Measurements from ENCODE around the gene LMF2.

The LMF2 gene

GRCh38 chr22:50467341-50467740, 40.2 kb downstream of the LMF2 start:
- no peak overlapping the region for H3K27ac ChIP-seq (ENCODE audit: extremely low read depth, low read depth, low read length)
- ChIA-PET CTCF (interaction anchor here (1.2 to 1.4 kb wide), 2 partner anchors 31 to 96 kb away, joined by 3 read pairs; no protein-coding TSS in a partner anchor), POLR2A (interaction anchor here (0.8 to 1.9 kb wide), 2 partner anchors 15 to 58 kb away, joined by 3 to 4 read pairs; partner anchors contain the start of gene SCO2)
- TF ChIP-seq INSM2 (tag by site-specific recombination; IDR thresholded peaks at IDR 0.05), result no peak
- TF ChIP-seq ZBTB26 (tag by site-specific recombination; optimal IDR thresholded peaks at IDR 0.05), result no peak
- no peak for TF ChIP-seq ZBTB17 (tag by site-specific recombination; IDR thresholded peaks at IDR 0.05)
- no peak for TF ChIP-seq ZNF549 (tag by site-specific recombination; IDR thresholded peaks at IDR 0.05)
- TF ChIP-seq PRDM4 (tag by site-specific recombination; IDR thresholded peaks at IDR 0.05), result no peak
- TF ChIP-seq ZNF266 (tag by site-specific recombination; IDR thresholded peaks at IDR 0.05; ENCODE audit: low read depth), result no peak
- no peak for TF ChIP-seq PRDM6 (tag by site-specific recombination; IDR thresholded peaks at IDR 0.05)
- no peak for TF ChIP-seq CTCF (tag by site-specific recombination; IDR thresholded peaks at IDR 0.05)
- no peak for TF ChIP-seq ZNF391 (tag by site-specific recombination; IDR thresholded peaks at IDR 0.05; ENCODE audit: borderline replicate concordance, low read depth)
- TF ChIP-seq ZNF704 (tag by site-specific recombination; IDR thresholded peaks at IDR 0.05), result no peak
- no peak for TF ChIP-seq GLI2 (tag by site-specific recombination; IDR thresholded peaks at IDR 0.05; ENCODE audit: borderline replicate concordance, low read depth)
- TF ChIP-seq BCL11A (tag by site-specific recombination; IDR thresholded peaks at IDR 0.05; ENCODE audit: low read depth), result no peak
- no peak for TF ChIP-seq SETDB1 (IDR thresholded peaks at IDR 0.05; ENCODE audit: insufficient read length, low read length)
- peaks cover 16% of the 10 kb centered on the region for H3K4me1 ChIP-seq (ENCODE audit: control insufficient read depth, insufficient read depth, low read length)
- H3K36me3 ChIP-seq (ENCODE audit: control insufficient read depth in 2 of 2, insufficient read depth in 1 of 2, low read length in 2 of 2), result peaks cover 0 to 86% of the 10 kb centered on the region in 2 experiments; a peak in 2 of 3 replicates
- no peak overlapping the region for H3K4me3 ChIP-seq (ENCODE audit: low read depth, low read length)
- H3K9me3 ChIP-seq (ENCODE audit: control insufficient read depth, insufficient read depth, low read depth, low read length), result no peaks in the 10 kb centered on the region
